NCI-H146 treated with DMSO at 0.1 percent for 48 hours (cell line): ENCODE results near the gene WASL.
"Not testable (repeated sequence)": the region's sequence is repeated elsewhere in the genome, so short reads cannot be mapped to it uniquely, and the experiment has no call there.

Experiments
- DNase-seq: peaks from one replicate; lab custom pipeline; 2025; ENCODE audit not compliant: unreplicated experiment; lab: John Stamatoyannopoulos, UW

WASL gene

DNA sequence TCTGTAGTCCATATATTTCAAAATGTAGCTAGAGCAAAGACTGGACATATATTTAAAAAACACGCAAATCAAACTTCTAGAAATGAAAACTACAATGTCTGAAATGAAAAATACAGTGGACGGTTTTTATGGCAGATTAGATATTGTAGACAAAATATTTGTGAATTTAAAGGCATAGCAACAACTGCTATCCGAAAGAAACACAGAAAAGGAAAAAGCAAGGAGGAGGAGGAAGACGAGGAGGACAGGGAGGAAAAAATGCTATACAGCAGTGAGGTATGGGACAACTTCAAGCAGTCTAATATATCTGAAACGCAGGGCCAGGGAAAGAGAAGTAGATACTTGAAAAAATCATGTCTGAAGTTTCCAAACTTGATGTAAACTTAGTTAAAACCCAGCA is 13.3 kb downstream of the WASL start:
- DNase-seq = no peak

DNA sequence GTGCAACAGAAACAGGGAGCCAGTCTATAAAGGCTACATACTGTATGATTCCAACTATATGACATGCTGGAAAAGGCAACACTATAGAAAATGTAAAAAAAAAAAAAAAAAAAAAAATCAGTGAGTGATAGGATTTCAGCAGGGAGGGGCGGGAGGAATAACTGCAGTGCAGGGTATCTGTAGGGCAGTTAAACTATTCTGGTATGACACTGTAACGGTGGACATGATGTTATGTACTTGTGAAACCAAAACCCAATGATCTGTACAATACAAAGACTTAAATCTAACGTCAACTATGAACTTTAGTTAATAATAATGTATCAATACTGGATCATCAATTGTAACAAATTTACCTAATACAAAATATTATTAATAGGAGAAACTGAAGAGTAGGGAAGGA is 14.3 kb downstream of the WASL start:
- no peak for DNase-seq

DNA sequence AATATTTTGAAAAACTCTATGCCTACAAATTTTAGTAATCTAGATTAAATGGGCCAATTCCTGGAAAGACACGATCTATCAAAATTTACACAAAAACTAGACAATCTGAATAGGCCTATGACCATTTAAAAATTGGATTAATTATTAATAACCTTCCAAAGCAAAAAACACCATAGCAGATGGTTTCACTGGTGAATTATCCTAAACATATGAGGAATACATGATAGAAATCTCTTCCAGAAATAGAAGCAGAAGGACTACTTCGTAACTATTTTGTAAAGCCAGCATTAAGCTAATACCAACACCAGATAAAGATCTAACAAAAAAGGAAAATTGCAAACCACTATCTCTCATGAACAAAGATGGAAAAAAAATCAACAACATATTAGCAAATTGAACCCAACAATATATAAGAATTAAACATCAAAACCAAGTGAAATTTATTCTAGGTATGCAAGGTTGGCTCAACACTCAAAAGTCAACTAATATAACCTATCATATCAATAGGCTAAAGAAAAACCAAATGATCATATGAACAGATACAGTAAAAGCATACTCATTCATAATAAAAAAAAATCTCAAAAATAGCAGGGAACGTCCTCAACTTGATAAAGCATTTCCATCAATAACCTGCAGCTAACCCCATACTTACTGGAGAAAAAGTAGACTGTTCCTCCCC is 16.3 kb downstream of the WASL start:
- DNase-seq = no peak

DNA sequence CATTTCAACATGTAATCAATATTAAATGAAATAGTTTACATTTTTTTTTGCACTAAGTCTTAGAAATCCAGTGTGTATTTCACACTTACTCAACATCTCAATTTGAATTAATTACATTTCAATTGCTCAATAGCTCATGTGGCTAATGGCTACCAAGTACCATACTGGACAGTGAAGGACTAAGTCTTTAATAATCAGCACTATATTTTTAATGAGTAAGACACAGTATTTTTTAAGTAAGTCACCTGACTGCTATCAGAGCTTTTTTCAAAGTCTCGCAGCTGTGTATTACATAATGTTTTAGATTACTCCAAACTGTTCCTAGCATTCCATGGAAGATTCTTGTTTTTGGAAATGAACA is 19.6 kb downstream of the WASL start:
- no peak for DNase-seq

DNA sequence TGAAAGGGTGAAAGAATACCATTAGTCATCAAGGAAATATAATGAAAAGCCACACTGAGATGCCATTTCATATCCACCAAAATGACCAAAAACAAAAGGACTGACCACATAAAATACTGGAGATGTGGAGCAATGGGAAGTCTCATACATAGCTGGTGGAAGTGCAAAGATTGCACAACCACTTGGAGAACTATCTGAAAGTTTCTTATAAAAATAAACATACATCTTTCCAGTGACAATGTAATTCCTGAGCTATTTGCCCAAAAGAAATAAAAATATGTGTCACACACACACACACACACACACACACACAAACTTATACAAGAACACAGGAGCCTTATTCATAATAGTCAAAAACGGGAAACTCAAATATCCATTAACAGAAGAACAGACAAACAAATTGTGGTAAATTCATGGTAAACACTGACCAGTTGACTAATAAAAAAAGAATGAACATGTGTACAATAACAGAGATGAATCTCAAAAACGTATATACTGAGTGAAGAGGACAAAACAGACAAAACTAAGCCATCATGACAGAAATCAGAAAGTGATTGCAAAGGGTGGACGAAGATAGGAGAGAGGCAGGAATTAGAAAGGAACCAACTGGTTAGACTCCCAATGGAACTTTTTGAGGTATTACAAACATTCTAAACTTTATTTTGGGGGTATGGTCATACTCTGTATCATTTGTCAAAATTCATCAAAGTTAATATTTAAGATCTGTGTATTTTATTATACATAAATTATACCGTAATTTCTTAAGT is 21.5 kb downstream of the WASL start:
- DNase-seq = no peak

DNA sequence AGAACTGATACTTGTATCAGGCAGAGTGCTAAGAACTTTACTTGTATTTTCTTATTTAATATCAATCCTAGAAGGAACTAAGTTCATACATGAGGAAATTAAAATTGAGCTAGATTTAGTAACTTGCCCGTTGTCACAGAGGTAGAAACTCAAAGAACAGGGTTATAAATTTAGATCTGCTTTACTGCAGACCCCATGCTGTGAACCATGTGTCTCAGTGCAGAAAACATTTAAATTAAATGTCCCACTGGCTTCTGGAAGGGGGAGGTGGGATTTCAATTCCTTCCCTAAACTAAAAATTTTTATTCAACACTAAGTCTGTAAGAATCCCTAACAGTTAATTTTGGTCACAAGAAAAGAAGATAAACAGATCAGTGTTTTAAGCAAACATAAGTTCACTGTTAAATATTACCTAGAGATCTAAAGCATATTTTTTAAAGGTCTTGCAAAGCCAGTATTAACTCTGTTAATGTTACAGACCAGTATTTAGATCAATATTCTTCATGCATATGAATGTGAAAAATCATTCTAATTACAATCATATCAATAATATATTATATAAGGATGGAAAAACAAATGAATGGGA is 23.1 kb downstream of the WASL start:
- DNase-seq = no peak

DNA sequence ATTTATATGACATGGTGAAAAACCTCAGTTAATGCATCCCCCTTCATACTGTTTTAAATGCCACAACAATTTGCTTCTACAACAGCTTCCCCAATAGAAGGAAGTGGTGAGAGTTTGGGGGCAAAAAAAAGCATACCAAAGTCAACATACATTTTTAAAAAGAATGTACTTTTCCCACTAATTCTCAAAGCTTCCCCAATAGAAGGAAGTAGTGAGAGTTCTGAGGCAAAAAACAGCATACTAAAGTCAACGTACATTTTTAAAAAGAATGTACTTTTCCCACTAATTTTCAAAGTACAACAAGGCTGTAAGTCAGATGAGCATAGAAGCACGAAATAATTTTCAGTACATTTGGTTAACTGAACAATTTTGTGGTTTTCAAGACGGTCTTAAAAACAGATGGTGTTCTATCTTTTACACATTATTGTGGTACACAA is 24.0 kb downstream of the WASL start:
- DNase-seq = no peak

DNA sequence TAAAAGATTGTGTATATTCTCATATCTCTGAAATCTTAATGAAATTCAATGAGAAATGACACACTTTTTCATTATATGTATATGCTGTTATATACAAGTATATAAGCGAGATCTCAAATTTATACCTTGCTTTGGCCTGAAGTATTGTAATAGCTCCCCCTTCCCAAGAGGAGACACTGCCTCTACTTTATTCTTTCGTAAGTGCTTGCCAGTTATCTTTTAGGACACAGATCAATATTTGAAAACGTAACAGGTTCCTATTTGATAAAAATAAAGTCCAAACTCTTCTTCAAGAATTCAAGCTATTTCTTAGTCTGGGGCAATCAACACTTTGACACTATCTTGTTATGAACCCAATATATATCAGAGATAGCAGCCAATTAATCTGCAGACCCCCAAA is 24.9 kb downstream of the WASL start:
- DNase-seq = no peak

DNA sequence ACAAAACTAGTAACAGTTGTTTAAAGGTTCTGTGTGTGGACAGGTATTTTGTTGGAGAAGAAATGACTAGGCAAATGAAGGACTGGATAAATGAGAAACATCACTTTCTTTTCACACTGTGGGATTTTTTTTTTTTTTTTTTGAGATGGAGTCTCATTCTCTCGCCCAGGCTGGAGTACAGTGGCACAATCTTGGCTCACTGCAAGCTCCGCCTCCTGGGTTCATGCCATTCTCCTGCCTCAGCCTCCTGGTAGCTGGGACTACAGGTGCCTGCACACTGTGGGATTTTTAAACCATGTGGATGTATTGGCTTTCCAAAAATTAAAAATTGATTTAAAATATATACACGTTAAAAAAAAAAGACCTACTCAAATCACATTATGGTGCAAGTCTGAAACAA is 28.3 kb downstream of the WASL start:
- DNase-seq = not testable (repeated sequence)

DNA sequence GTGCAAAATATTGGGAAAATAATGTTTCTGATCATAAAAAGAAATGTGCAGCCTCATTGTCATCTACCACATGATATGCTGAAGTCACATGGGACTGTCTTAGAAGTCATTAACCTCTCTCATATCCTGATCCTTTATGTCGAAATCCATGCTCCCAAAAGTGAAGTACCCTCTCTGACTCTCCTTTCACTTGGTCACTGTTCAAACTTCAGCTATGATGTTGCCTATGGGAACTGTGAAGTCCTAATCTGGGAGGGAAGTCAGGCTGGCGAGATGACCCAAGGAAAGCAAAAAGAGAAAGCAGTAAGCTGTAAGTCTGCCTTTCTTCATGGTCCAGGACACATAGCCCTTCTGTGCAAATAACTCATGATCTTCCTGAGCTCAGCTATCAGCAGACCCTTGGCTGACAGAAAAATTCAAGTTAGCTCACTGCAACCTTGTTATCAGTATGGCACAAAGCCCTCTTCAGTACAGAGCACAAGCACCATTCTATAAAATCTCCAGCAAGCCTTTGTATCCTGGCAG is 29.5 kb downstream of the WASL start:
- DNase-seq = no peak

DNA sequence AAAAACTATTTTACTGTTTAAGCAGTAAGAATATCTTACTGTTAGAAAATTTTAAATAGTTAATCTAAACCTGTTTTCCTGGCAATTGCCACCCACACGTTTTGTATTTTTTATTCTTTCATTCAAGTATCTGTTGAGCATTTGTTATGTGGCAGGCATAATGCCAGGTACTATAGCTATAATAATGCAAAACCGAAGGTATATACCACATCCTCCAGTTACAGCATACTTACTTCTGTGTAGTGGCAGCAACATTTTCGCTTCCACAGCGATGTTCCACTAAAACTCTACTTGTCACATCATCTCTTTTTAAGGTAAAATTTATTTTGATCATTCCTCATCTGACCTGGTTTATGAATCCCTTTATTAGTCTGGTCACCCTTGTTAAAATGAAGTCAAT is 30.0 kb downstream of the WASL start:
- no peak for DNase-seq

DNA sequence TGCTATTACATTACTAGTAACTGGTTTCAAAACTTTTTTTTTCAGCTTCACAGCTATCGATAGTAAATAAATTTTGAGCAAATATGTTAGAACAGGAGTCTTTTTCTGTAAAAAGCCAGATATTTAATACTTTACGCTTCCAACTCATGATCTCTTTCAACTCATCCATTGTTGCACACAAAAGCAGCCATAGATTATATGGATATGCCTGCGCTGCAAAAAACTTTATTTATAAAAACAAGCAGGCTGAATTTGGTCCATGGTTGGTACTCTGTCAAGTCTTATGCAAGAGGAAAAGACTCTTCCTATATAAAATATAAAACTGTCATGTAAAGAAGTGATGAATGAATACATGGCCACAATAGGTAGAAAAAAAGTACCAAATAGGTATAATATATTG is 31.1 kb downstream of the WASL start:
- DNase-seq = no peak

DNA sequence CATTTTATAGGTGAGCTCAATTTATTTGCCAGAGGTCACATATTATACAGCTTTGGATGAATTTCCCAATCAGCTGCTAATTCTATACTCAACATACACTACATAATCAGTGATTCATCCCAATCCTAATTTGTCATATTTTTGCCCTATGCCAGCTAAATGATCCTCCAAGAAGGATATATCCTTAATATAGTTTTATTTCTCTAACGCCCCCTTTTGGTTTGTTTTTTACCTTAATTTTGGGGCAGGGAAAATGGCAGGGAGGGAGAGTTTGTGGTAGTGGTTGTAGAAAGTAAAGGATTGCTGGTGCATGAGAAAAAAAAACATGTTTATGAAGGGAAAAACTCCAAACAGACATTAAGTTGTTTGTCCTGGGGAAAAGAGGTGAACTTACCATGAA is 31.9 kb downstream of the WASL start:
- DNase-seq = no peak

DNA sequence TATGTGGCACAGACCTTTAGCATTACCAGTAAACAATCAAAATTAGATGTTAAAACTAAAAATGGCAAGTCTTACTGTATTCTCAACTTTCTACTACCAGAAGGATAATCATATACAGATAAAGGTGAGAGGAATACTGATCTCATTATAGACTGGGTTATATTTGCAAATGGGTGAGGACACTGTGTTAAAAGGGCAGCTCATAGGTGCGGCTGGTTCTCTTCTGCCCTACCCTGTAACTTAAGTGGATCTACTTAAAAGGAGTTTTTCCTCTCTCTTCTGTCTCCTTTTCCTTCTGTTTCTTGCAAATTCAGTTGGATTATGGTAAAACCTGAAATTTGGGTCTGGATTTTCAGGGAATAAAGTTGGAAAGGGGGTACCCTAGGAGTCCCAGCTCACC is 33.0 kb downstream of the WASL start:
- DNase-seq = no peak

DNA sequence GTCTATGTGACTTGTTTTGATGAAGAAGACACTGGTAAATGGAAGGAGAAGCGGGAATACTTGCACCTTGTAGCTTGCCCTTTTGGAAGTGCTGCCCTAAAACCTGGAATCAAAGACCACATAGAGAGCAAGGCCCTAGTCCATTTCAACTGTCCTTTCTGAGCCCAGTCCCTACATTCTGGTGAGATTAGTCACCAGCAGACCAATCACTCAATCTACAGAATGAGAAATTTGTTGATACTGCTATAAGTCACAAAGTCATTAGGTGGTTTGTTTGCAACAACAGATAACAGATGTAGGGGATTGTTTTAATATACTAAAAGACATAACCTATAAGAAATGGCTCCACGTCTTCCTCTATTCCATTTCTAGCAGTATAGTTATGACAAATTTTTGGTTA is 33.6 kb downstream of the WASL start:
- DNase-seq = no peak

DNA sequence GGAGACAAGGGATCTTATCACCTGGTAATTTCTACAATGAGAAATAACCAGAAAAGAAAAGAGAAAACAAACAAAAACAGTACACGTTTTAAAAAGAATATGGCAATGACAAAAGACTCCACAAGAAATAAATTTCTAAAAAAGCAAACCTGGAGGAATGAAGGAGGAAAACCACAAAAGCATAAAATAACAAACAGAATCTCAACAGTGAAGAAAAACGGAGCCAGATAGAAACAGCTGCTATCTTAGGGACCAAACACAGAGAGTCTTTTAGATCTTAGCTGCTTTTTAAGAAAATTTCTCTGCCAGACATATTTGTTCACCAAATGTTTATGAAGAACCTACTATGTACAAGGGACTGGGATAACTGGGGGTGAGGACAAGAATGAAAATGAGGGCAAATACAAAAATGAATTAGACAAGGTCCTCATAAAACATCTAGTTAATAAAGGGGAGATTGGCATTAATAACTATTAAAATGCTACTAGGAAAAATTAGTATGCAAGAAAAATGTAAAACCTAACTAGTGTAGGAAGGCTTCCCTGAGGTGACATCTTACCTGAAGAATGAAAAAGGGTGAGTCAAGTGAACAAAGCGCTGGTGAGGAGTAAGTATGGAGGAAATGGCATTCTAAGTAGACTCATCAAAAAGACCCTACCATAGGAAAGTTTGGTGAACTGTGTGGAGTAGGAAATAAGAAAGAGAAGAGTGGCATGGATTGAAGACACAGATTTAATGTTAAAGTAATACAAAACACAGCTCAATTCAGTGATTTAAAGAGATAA is 34.3 kb downstream of the WASL start:
- no peak for DNase-seq

DNA sequence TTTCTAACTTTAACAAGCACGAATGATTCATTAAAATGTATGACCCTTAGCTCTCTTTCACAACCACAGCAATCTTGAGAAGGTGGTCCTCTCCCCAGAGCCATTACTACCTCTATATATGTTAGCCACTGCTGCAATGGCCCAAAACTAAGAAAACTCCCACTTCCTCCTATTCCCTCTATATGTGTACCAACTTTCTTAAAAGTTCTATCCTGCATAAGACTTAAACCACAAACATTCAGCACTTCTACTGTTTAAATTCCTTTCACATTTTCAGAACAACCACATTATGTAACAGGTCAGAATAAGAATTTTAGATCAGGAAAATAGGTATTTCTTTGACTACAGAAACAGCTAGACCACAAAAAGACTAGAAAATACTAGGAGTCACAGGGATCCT is 36.2 kb downstream of the WASL start:
- DNase-seq = no peak

DNA sequence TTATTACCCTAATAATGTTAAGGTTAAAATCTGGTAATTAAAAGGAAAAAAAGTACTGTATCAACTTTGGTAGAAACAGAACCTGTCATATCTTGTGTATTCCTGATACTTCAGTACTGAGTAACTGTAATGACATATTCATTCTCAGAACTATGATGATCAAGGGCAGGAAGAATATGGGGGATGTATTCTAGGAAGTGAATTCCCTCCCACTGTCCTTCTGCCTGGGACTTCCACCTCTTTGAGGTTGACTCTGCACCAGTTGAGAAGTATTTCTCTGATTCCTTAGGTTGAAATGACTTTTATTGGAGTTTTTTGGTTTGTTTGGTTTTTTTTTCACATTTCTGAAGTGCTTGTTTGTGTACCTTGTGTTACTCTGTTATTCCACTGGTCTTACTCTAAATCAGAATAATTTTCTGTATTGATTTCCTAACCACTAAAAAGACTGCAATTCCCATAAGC is 36.9 kb downstream of the WASL start:
- no peak for DNase-seq

DNA sequence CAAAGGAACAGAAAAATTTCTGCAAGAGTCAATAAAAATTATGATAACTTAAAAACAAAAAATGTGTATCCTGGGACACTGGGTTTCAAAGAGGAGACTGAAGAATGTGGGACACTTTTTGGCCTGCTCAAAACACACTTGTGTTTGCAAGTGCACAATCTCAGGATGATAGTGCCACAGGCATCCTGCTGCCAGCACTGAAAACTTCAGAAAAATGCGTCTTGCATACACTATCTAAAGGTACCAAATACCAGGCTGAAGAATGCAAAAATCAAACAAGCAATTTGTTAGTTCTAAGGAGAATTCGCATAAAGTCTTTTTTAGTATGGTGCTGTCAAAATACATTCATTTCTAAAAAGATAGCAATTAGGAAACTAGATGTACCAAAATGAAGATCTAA is 38.1 kb downstream of the WASL start:
- no peak for DNase-seq

DNA sequence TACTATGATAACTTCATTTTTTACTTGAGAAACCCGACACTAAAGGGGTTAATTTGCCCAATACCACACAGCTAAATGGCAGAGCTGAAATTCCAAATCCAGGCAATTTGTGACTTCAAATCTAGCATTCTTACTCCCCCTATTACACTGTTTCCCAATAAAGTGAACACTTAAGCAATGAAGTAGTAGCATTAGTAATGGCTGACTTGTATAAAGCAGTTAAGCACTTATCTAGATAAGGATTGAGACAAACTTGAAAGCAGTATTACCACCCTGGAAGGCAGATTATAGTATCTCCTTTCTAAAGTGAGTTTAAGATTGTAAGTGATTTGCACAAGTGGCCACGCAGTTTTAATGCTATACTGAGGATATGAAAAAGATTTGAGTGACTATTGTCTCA is 39.3 kb downstream of the WASL start:
- no peak for DNase-seq

DNA sequence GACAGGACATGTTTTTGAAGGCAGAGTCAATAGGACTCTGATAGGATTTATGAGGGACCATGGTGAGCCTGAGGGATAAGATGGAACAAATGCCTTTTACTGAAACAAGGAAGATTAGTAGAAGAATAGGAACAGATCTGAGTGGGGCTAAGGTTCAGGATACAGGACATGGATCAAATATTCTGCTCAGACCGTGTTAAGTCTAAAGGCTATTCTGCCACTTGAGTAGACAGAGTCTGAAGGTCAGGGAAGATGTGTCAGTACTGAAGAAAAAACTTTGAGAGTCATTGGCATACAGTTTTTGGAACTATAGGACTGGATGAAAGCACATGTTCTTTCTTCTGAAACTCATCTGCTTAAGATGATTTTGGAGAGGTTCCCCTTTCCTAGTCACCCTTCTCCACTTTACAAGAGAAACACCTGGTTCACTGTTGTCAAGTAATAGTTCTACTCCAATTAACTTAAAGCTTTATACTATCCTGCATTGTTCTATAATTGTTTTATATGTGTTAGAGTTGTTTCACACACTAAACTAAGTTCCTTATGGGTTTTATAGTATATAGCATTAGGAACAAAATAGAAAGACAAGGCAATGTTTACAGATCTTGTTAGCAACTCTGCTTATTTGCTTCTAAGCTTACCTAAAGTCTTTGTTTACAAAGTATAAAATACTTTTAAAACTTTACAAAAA is 43.4 kb downstream of the WASL start:
- no peak for DNase-seq
